NB4 (cell line): Measurements from ENCODE around the gene IKZF3.
"Not testable (repeated sequence)": the region's sequence is repeated elsewhere in the genome, so short reads cannot be mapped to it uniquely, and the experiment has no call there.

Source experiments
- DNase-seq: peaks from one replicate; pipeline ENCODE4 v3.0.0; 2010; ENCODE audit warnings: low read depth
- H3K4me3 ChIP-seq: one replicate; pipeline ENCODE4 v1.5.1; 2011; ENCODE audit warnings: mild to moderate bottlenecking, low read depth, low read length, moderate library complexity
- CTCF ChIP-seq: IDR thresholded peaks from one replicate; pipeline ENCODE4 v1.5.1; 2012; ENCODE audit warnings: low read depth, low read length
- MAX ChIP-seq: IDR thresholded peaks from 2 replicates; pipeline ENCODE4 v1.6.1; 2011; ENCODE audit warnings: low read depth, low read length
- MYC ChIP-seq: IDR thresholded peaks from 2 replicates; pipeline ENCODE4 v1.6.1; 2011; ENCODE audit warnings: low read depth, low read length
- POLR2A ChIP-seq: IDR thresholded peaks from 2 replicates; pipeline ENCODE4 v1.6.1; 2011; ENCODE audit warnings: mild to moderate bottlenecking; ENCODE audit not compliant: insufficient read length; ENCODE audit errors: extremely low read depth

IKZF3 gene

GRCh38 chr17:39751016-39751543 lies 113.0 kb downstream of the IKZF3 start:
- no peak for DNase-seq
- H3K4me3 ChIP-seq, result no peak overlapping the region
- TF ChIP-seq CTCF (no peak), MYC (no peak), MAX (no peak), POLR2A (no peak)

- TF ChIP-seq POLR2A, result no peak
- TF ChIP-seq MAX, result no peak
- no peak for TF ChIP-seq MYC
- no peak for TF ChIP-seq CTCF
- H3K4me3 ChIP-seq, result no peak overlapping the region
- DNase-seq, result no peak
These were observed 113.7 kb downstream of the IKZF3 start for GRCh38 chr17:39750131-39751015.

- not testable (repeated sequence) for DNase-seq, H3K4me3 ChIP-seq
These were observed 115.6 kb downstream of the IKZF3 start for GRCh38 chr17:39748444-39749034.

- TF ChIP-seq MYC, result no peak
- TF ChIP-seq MAX, result no peak
- no peak for TF ChIP-seq POLR2A
- no peak for TF ChIP-seq CTCF
- H3K4me3 ChIP-seq, result no peak overlapping the region
- no peak for DNase-seq
These were observed 116.4 kb downstream of the IKZF3 start for GRCh38 chr17:39747745-39748144.

- H3K4me3 ChIP-seq, result no peak overlapping the region
- no peak for TF ChIP-seq MYC
- no peak for TF ChIP-seq POLR2A
- DNase-seq, result no peak
These were observed 118.0 kb downstream of the IKZF3 start for GRCh38 chr17:39746145-39746461.

- no peak overlapping the region for H3K4me3 ChIP-seq
- TF ChIP-seq MYC (no peak), POLR2A (no peak), CTCF (no peak), MAX (no peak)
- DNase-seq, result no peak
These were observed 118.6 kb downstream of the IKZF3 start for GRCh38 chr17:39745335-39746144.
